Endothelial cell of umbilical vein (primary cell): ENCODE results near the gene CFAP43. TPM values are rescaled to one million over a fixed set of nuclear protein-coding genes. Genes with fewer than 3 reads are reported as not detected.
A peak's percentile ranks its signal among the peaks of the same experiment; 100 is the strongest.

ENCODE experiments used
- BruUV-seq: library from RNA; stranded (reverse); fragments of 400-500 nt; replicated peaks from 2 replicates; lab custom pipeline; 2021; lab: Mats Ljungman, UMichigan
- CTCF ChIA-PET: fragments of 300-600, 350-600 bp; sonication (Branson Sonifier 250); formaldehyde crosslinking; loops from one replicate; lab custom pipeline; 2021; ENCODE audit warnings: antibody characterized with exemption, inconsistent platforms; lab: Charles Lee
- POLR2A ChIA-PET: fragments of 300-600, 350-600 bp; sonication (Branson Sonifier 250); formaldehyde crosslinking; loops from one replicate; lab custom pipeline; 2021; ENCODE audit warnings: antibody characterized with exemption, inconsistent platforms; lab: Charles Lee
- DNase-seq: peaks from one replicate; pipeline ENCODE4 v3.0.0-alpha.2; 2011; ENCODE audit warnings: low read depth, low spot score
- FAIRE-seq: peaks from 2 replicates; lab custom pipeline; 2011; peaks lifted over from hg19 to GRCh38; lab: Jason Lieb, UNC
- H2AFZ ChIP-seq: 2 replicates; pipeline ENCODE4 v1.6.0; 2012; ENCODE audit warnings: low read depth, low read length, control low read depth, inconsistent platforms
- H3K27ac ChIP-seq: 2 replicates; pipeline ENCODE4 v1.5.1; 2011; ENCODE audit warnings: low read depth, mild to moderate bottlenecking, control low read depth, low read length, moderate library complexity; ENCODE audit not compliant: insufficient read depth
- H3K27me3 ChIP-seq, 2 experiments: 2 replicates each; pipeline versions ENCODE4 v1.6.0 to v1.6.1; 2011; ENCODE audit warnings: low read length in 2 of 2, mixed read lengths in 1 of 2; ENCODE audit not compliant: control insufficient read depth in 2 of 2, insufficient read depth in 2 of 2
- H3K36me3 ChIP-seq, 2 experiments: 2 replicates in 1 of 2; 3 replicates in 1 of 2; pipeline ENCODE4 v1.5.1; 2011; ENCODE audit warnings: low read length in 2 of 2, mild to moderate bottlenecking in 1 of 2, moderate library complexity in 1 of 2; ENCODE audit not compliant: control insufficient read depth in 2 of 2, insufficient read depth in 2 of 2; ENCODE audit errors: extremely low read depth in 1 of 2
- H3K4me1 ChIP-seq: 3 replicates; pipeline ENCODE4 v1.5.1; 2011; ENCODE audit warnings: mild to moderate bottlenecking, low read length; ENCODE audit not compliant: control insufficient read depth, insufficient read depth; ENCODE audit errors: extremely low read depth
- H3K4me2 ChIP-seq: 2 replicates; pipeline ENCODE4 v1.6.1; 2011; ENCODE audit warnings: low read length, control low read depth, mixed read lengths; ENCODE audit not compliant: insufficient read depth
- H3K4me3 ChIP-seq, 3 experiments: fragments of 200-600 bp in 1 of 3; sonication (generic), shearing (Covaris generic) in 1 of 3; replicated peaks in 1 of 3; 2 replicates each; pipeline ENCODE4 v1.5.1; 2011 to 2016; ENCODE audit warnings: control low read depth in 3 of 3, low read length in 3 of 3, mild to moderate bottlenecking in 2 of 3, inconsistent platforms in 1 of 3, low read depth in 1 of 3, moderate library complexity in 1 of 3; ENCODE audit not compliant: insufficient read depth in 1 of 3
- H3K79me2 ChIP-seq: 2 replicates; pipeline ENCODE4 v1.6.0; 2012; ENCODE audit warnings: low read length, inconsistent platforms; ENCODE audit not compliant: control insufficient read depth, insufficient read depth
- H3K9ac ChIP-seq: replicated peaks from 2 replicates; pipeline ENCODE3; 2011; ENCODE audit warnings: low read length, control low read depth; ENCODE audit not compliant: insufficient read depth; ENCODE audit errors: extremely low read depth
- H3K9me1 ChIP-seq: replicated peaks from 3 replicates; pipeline ENCODE4 v1.6.0; 2011; ENCODE audit warnings: mild to moderate bottlenecking, low read length; ENCODE audit not compliant: control insufficient read depth, insufficient read depth; ENCODE audit errors: extremely low read depth
- H3K9me3 ChIP-seq: replicated peaks from 2 replicates; pipeline ENCODE4 v1.5.1; 2012; ENCODE audit warnings: low read length, inconsistent platforms; ENCODE audit not compliant: control insufficient read depth, insufficient read depth
- H4K20me1 ChIP-seq: replicated peaks from 2 replicates; pipeline ENCODE3; 2011; ENCODE audit warnings: mild to moderate bottlenecking, low read length; ENCODE audit not compliant: control insufficient read depth, insufficient read depth; ENCODE audit errors: extremely low read depth
- EZH2 ChIP-seq: IDR thresholded peaks from 2 replicates; pipeline ENCODE4 v1.6.1; 2012; ENCODE audit warnings: borderline replicate concordance, low read depth, mild to moderate bottlenecking, moderate library complexity, low read length, inconsistent platforms; ENCODE audit not compliant: severe bottlenecking
- FOS ChIP-seq: IDR thresholded peaks from 2 replicates; pipeline ENCODE4 v1.6.1; 2011; ENCODE audit warnings: mild to moderate bottlenecking, low read length, moderate library complexity, borderline replicate concordance; ENCODE audit not compliant: insufficient read depth
- GATA2 ChIP-seq: IDR thresholded peaks from 2 replicates; pipeline ENCODE4 v1.7.0; 2011; ENCODE audit warnings: low read depth, mild to moderate bottlenecking, moderate library complexity, mixed read lengths, low read length; ENCODE audit not compliant: insufficient read length, insufficient read depth
- JUN ChIP-seq: IDR thresholded peaks from 2 replicates; pipeline ENCODE4 v1.6.1; 2011; ENCODE audit warnings: borderline replicate concordance, low read depth; ENCODE audit not compliant: insufficient read length, insufficient read depth
- MYC ChIP-seq: IDR thresholded peaks from one replicate; pipeline ENCODE4 v1.6.1; 2011; ENCODE audit warnings: mild to moderate bottlenecking, low read depth, low read length
- POLR2A ChIP-seq: IDR thresholded peaks from 2 replicates; pipeline ENCODE4 v1.6.1; 2012; ENCODE audit warnings: low read depth, mild to moderate bottlenecking, control low read depth, low read length
- POLR2AphosphoS5 ChIP-seq: IDR thresholded peaks from 2 replicates; pipeline ENCODE4 v1.6.1; 2012; ENCODE audit warnings: low read depth, mild to moderate bottlenecking, control low read depth, low read length, moderate library complexity; ENCODE audit not compliant: insufficient read depth
- dilution Hi-C: fragments of 300-500 bp; cut with MboI; formaldehyde crosslinking; loops from one replicate; pipeline ENCODE4 v1.15.0; 2019; ENCODE audit warnings: low sequenced_read_pairs; ENCODE audit not compliant: extremely low pct_ligation_motif_present
- intact Hi-C: fragments of 100-400 bp; cut with micrococcal nuclease; formaldehyde crosslinking; loops from one replicate; pipeline ENCODE4 v1.10.0; 2022
- polyA plus RNA-seq, 4 experiments: library from polyadenylated mRNA; depleted of rRNA in 3 of 4; stranded (reverse) in 3 of 4; unstranded in 1 of 4; fragments of >200 nt; gene quantifications; 2 replicates each; pipeline versions ENCODE4 v1.2.1 to v1.2.3, GENCODE V29; 2011 to 2012; ENCODE audit warnings: missing spikeins in 1 of 4
- total RNA-seq: library from RNA; stranded (reverse); gene quantifications from 2 replicates; pipeline ENCODE4 v1.2.3, GENCODE V29; 2021
- TF ChIP-seq, protein P1 (sequence below): IDR thresholded peaks from 2 replicates; pipeline ENCODE4 v1.6.1; 2011; ENCODE audit not compliant: insufficient read depth, insufficient read length
- TF ChIP-seq, protein P2 (sequence below), 2 donors: IDR thresholded peaks; 1 replicate in 1 of 2; 2 replicates in 1 of 2; pipeline ENCODE4 v1.5.1; 2011; ENCODE audit warnings: low read length in 2 of 2, mild to moderate bottlenecking in 2 of 2, moderate library complexity in 2 of 2, control low read depth in 1 of 2, inconsistent platforms in 1 of 2, low read depth in 1 of 2; ENCODE audit not compliant: insufficient read depth in 1 of 2; ENCODE audit errors: extremely low read depth in 1 of 2

Gene CFAP43
- total and polyA plus RNA-seq, 2 donors (not counting 3 experiments of a cell fraction or from before 2014, with no cell fraction given), result 0.04 TPM; not detected in 1

DNA sequence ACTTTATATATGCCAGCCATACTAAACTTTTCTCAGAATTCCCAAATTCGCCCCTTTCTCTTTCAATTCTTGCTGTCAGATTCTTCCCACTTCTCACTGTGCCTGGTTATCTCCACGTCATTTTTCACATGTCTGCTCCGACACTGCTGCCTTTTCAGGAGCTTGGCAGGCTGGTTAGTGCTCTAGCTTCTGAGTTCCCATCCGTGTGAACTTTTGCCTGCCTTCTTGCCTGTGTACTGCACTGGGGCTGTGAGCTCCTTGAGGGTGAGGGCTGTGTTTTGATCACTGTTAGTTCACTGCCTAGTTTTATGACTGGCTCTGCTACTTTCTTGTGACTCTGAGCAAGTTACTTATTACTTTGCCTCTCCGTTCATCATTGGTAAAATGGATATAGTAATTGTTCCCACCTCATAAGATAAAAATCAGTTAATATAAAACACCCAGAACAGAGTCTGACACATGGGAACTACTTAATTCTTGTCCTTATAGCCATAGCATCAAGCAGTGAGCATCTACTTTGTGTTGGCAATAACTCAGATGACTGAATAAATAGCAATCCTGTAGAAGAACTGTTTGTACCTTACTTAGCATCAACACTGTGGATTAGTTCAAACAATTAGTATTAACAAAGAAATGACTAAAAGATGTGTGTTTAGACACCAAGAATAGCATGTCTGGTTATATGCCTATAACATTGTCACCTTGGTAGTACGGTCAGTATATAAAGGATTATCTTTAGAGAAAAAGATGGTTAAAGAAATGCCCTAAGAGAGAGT lies 28.0 kb upstream of the CFAP43 start:
- peak overlapping the region; percentile 94 for H3K27ac ChIP-seq
- CTCF ChIA-PET, result interaction anchor here (1.2 to 2.7 kb wide), 4 partner anchors 15 to 372 kb away, joined by 3 to 21 read pairs (median 4); no protein-coding TSS in a partner anchor
- H3K4me2 ChIP-seq, result peak overlapping the region; percentile 81
- DNase-seq (peak; percentile 70), FAIRE-seq (peak; percentile 44)
- no TSS peak for BruUV-seq
- intact Hi-C loops (loop anchor here (1.0 to 5.0 kb wide), 3 partner anchors 9 to 373 kb away; partner anchors contain the start of gene GSTO2), dilution Hi-C loops (no loop called here)
- no peaks in the 10 kb centered on the region for H4K20me1 ChIP-seq
- H3K79me2 ChIP-seq, result peaks cover 77% of the 10 kb centered on the region
- no peaks in the 10 kb centered on the region for H3K9me3 ChIP-seq
- peak overlapping the region; percentile 67 for H3K9ac ChIP-seq
- peaks cover 63% of the 10 kb centered on the region for H3K4me1 ChIP-seq
- no peaks in the 10 kb centered on the region for H3K27me3 ChIP-seq
- H3K4me3 ChIP-seq, result peak overlapping the region in 1 of 3 experiments; percentile 37
- H3K36me3 ChIP-seq, result peaks cover 19 to 25% of the 10 kb centered on the region in 2 experiments
- H2AFZ ChIP-seq, result no peak overlapping the region
- TF ChIP-seq POLR2AphosphoS5 (no peak), GATA2 (no peak), MYC (no peak), JUN (no peak), FOS (no peak), POLR2A (no peak), EZH2 (no peak)
- TF ChIP-seq, protein P1, sequence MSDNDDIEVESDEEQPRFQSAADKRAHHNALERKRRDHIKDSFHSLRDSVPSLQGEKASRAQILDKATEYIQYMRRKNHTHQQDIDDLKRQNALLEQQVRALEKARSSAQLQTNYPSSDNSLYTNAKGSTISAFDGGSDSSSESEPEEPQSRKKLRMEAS, result no peak
- TF ChIP-seq, protein P2, sequence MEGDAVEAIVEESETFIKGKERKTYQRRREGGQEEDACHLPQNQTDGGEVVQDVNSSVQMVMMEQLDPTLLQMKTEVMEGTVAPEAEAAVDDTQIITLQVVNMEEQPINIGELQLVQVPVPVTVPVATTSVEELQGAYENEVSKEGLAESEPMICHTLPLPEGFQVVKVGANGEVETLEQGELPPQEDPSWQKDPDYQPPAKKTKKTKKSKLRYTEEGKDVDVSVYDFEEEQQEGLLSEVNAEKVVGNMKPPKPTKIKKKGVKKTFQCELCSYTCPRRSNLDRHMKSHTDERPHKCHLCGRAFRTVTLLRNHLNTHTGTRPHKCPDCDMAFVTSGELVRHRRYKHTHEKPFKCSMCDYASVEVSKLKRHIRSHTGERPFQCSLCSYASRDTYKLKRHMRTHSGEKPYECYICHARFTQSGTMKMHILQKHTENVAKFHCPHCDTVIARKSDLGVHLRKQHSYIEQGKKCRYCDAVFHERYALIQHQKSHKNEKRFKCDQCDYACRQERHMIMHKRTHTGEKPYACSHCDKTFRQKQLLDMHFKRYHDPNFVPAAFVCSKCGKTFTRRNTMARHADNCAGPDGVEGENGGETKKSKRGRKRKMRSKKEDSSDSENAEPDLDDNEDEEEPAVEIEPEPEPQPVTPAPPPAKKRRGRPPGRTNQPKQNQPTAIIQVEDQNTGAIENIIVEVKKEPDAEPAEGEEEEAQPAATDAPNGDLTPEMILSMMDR (IDR thresholded peaks at IDR 0.05; ENCODE audit: extremely low read depth in 1 of 2, insufficient read depth in 1 of 2, low read depth in 1 of 2, low read length in 2 of 2), result no peak
- POLR2A ChIA-PET, result no interaction called here
- H3K9me1 ChIP-seq, result no peaks in the 10 kb centered on the region
